ENCODE results near the gene MUC5B. TPM values are rescaled to one million over a fixed set of nuclear protein-coding genes. Genes with fewer than 3 reads are reported as not detected.

The MUC5B gene
- total and polyA plus RNA-seq, 2 donors (not counting 3 experiments of a cell fraction or from before 2014, with no cell fraction given) = not detected

DNA sequence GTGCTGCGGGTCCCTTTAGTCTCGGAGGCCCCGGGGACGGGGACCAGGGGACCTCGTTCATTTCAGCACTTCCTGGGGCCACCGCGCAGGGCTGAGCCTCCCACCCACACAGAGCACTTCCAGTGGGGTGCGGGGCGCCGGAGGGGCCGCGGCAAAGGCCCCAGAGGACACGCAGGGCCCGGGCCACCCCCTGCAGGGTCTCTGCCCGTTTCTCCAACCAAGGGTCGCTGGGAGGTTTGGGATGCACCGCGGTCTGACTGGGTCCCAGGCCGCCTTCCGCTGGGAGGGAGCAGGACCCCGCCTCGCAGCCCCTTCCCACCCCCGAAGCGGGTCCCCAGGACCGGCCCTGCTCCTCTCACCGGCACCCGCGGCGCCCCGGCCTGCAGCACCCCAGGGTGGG, 49.1 kb downstream of the MUC5B start:
- FAIRE-seq = no peak
- ChIA-PET POLR2A (no interaction called here), CTCF (no interaction called here)

DNA sequence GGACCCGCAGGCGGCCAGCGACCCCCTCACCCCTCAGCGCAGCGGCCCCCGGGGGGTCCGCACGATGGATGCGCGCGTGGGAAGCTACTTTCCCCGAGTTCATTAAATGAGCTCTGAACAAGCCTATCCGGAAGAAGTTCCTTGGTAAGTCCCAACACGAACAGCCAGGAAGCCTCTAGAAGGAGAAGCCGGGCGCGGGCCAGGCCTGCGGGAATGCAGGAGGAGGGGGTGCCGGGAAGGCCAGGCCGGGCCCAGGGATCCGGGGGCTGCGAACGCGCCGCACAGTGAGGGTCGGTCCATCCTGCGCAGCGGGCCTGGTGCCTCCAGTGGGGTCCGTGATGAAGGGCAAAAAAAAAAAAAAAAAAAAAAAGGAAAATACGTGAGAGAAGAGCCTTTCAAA, 49.7 kb downstream of the MUC5B start:
- Histone ChIP-seq H3K27ac (ENCODE audit: insufficient read depth, low read depth, low read length) (no peak overlapping the region), H3K4me3 (replicated peaks in 1 of 3; ENCODE audit: insufficient read depth in 1 of 3, low read depth in 1 of 3, low read length in 3 of 3) (no peak overlapping the region), H3K9ac (replicated peaks; ENCODE audit: extremely low read depth, insufficient read depth, low read length) (no peak overlapping the region), H4K20me1 (replicated peaks; ENCODE audit: control insufficient read depth, extremely low read depth, insufficient read depth, low read length) (no peaks in the 10 kb centered on the region), H3K4me1 (ENCODE audit: control insufficient read depth, extremely low read depth, insufficient read depth, low read length) (no peaks in the 10 kb centered on the region), H3K27me3 (ENCODE audit: control insufficient read depth in 2 of 2, insufficient read depth in 2 of 2, low read length in 2 of 2) (no peaks in the 10 kb centered on the region), H3K9me3 (replicated peaks; ENCODE audit: control insufficient read depth, insufficient read depth, low read length) (no peaks in the 10 kb centered on the region), H3K4me2 (ENCODE audit: insufficient read depth, low read length) (no peak overlapping the region), H3K9me1 (replicated peaks; ENCODE audit: control insufficient read depth, extremely low read depth, insufficient read depth, low read length) (no peaks in the 10 kb centered on the region), H3K79me2 (ENCODE audit: control insufficient read depth, insufficient read depth, low read length) (no peaks in the 10 kb centered on the region), H3K36me3 (ENCODE audit: control insufficient read depth in 2 of 2, extremely low read depth in 1 of 2, insufficient read depth in 2 of 2, low read length in 2 of 2) (peaks cover 0 to 14% of the 10 kb centered on the region in 2 experiments), H2AFZ (ENCODE audit: low read depth, low read length) (no peak overlapping the region)
- no peak for FAIRE-seq
- TF ChIP-seq MYC (IDR thresholded peaks at IDR 0.05; ENCODE audit: low read depth, low read length) (no peak), GATA2 (IDR thresholded peaks at IDR 0.05; ENCODE audit: insufficient read depth, insufficient read length, low read depth, low read length) (no peak), POLR2A (IDR thresholded peaks at IDR 0.05; ENCODE audit: low read depth, low read length) (no peak), FOS (IDR thresholded peaks at IDR 0.05; ENCODE audit: borderline replicate concordance, insufficient read depth, low read length) (no peak), EZH2 (IDR thresholded peaks at IDR 0.05; ENCODE audit: borderline replicate concordance, low read depth, low read length, severe bottlenecking) (no peak), POLR2AphosphoS5 (IDR thresholded peaks at IDR 0.05; ENCODE audit: insufficient read depth, low read depth, low read length) (no peak)
- TF ChIP-seq, protein P1, sequence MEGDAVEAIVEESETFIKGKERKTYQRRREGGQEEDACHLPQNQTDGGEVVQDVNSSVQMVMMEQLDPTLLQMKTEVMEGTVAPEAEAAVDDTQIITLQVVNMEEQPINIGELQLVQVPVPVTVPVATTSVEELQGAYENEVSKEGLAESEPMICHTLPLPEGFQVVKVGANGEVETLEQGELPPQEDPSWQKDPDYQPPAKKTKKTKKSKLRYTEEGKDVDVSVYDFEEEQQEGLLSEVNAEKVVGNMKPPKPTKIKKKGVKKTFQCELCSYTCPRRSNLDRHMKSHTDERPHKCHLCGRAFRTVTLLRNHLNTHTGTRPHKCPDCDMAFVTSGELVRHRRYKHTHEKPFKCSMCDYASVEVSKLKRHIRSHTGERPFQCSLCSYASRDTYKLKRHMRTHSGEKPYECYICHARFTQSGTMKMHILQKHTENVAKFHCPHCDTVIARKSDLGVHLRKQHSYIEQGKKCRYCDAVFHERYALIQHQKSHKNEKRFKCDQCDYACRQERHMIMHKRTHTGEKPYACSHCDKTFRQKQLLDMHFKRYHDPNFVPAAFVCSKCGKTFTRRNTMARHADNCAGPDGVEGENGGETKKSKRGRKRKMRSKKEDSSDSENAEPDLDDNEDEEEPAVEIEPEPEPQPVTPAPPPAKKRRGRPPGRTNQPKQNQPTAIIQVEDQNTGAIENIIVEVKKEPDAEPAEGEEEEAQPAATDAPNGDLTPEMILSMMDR (IDR thresholded peaks at IDR 0.05; ENCODE audit: extremely low read depth in 1 of 2, insufficient read depth in 1 of 2, low read depth in 1 of 2, low read length in 2 of 2) = no peak
- TF ChIP-seq, protein P2, sequence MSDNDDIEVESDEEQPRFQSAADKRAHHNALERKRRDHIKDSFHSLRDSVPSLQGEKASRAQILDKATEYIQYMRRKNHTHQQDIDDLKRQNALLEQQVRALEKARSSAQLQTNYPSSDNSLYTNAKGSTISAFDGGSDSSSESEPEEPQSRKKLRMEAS (IDR thresholded peaks at IDR 0.05; ENCODE audit: insufficient read depth, insufficient read length) = no peak
- no peak for DNase-seq (ENCODE audit: low read depth, low spot score)
- intact Hi-C loops (cut with micrococcal nuclease) = no loop called here
- BruUV-seq (replicated peaks) = no TSS peak
- CTCF ChIA-PET = no interaction called here
- POLR2A ChIA-PET = no interaction called here
- dilution Hi-C loops (cut with MboI; ENCODE audit: extremely low pct_ligation_motif_present, low sequenced_read_pairs) = no loop called here

More for the DNA sequence above, 49.1 kb downstream of the MUC5B start:
- intact Hi-C loops (cut with micrococcal nuclease) (no loop called here), dilution Hi-C loops (cut with MboI; ENCODE audit: extremely low pct_ligation_motif_present, low sequenced_read_pairs) (no loop called here)
- H3K36me3 ChIP-seq (ENCODE audit: control insufficient read depth in 2 of 2, extremely low read depth in 1 of 2, insufficient read depth in 2 of 2, low read length in 2 of 2) = peaks cover 0 to 13% of the 10 kb centered on the region in 2 experiments
- H2AFZ ChIP-seq (ENCODE audit: low read depth, low read length) = no peak overlapping the region
- H3K27ac ChIP-seq (ENCODE audit: insufficient read depth, low read depth, low read length) = no peak overlapping the region
- no peak overlapping the region for H3K4me3 ChIP-seq (replicated peaks in 1 of 3; ENCODE audit: insufficient read depth in 1 of 3, low read depth in 1 of 3, low read length in 3 of 3)
- no peak for TF ChIP-seq POLR2AphosphoS5 (IDR thresholded peaks at IDR 0.05; ENCODE audit: insufficient read depth, low read depth, low read length)
- no peak for TF ChIP-seq POLR2A (IDR thresholded peaks at IDR 0.05; ENCODE audit: low read depth, low read length)
- TF ChIP-seq, protein P2 (IDR thresholded peaks at IDR 0.05; ENCODE audit: insufficient read depth, insufficient read length) = no peak
- TF ChIP-seq MYC (IDR thresholded peaks at IDR 0.05; ENCODE audit: low read depth, low read length) = no peak
- TF ChIP-seq, protein P1 (IDR thresholded peaks at IDR 0.05; ENCODE audit: extremely low read depth in 1 of 2, insufficient read depth in 1 of 2, low read depth in 1 of 2, low read length in 2 of 2) = no peak
- TF ChIP-seq FOS (IDR thresholded peaks at IDR 0.05; ENCODE audit: borderline replicate concordance, insufficient read depth, low read length) = no peak
- TF ChIP-seq GATA2 (IDR thresholded peaks at IDR 0.05; ENCODE audit: insufficient read depth, insufficient read length, low read depth, low read length) = no peak
- no peaks in the 10 kb centered on the region for H3K4me1 ChIP-seq (ENCODE audit: control insufficient read depth, extremely low read depth, insufficient read depth, low read length)
- no peak overlapping the region for H3K9ac ChIP-seq (replicated peaks; ENCODE audit: extremely low read depth, insufficient read depth, low read length)
- H4K20me1 ChIP-seq (replicated peaks; ENCODE audit: control insufficient read depth, extremely low read depth, insufficient read depth, low read length) = no peaks in the 10 kb centered on the region
- no peak overlapping the region for H3K4me2 ChIP-seq (ENCODE audit: insufficient read depth, low read length)
- H3K9me3 ChIP-seq (replicated peaks; ENCODE audit: control insufficient read depth, insufficient read depth, low read length) = no peaks in the 10 kb centered on the region
- H3K9me1 ChIP-seq (replicated peaks; ENCODE audit: control insufficient read depth, extremely low read depth, insufficient read depth, low read length) = no peaks in the 10 kb centered on the region
- no peak for DNase-seq (ENCODE audit: low read depth, low spot score)
- H3K27me3 ChIP-seq (ENCODE audit: control insufficient read depth in 2 of 2, insufficient read depth in 2 of 2, low read length in 2 of 2) = no peaks in the 10 kb centered on the region
- no peaks in the 10 kb centered on the region for H3K79me2 ChIP-seq (ENCODE audit: control insufficient read depth, insufficient read depth, low read length)
- BruUV-seq (replicated peaks) = no TSS peak

Data from endothelial cell of umbilical vein (primary cell).